K562 (cell line): ENCODE results near the gene AFF1. TPM values are rescaled to one million over a fixed set of nuclear protein-coding genes. Genes with fewer than 3 reads are reported as not detected.

Experiments
- ARID2 ChIP-seq: fragments of 450-650 bp; IDR thresholded peaks from 2 replicates; pipeline ENCODE4 v1.6.1; 2017; ENCODE audit warnings: antibody characterized with exemption, mild to moderate bottlenecking
- CHD2 ChIP-seq: IDR thresholded peaks from 2 replicates; pipeline ENCODE4 v1.6.1; 2011; ENCODE audit warnings: low read depth, low read length
- DPF2 ChIP-seq: fragments of 450-650 bp; IDR thresholded peaks from 2 replicates; pipeline ENCODE4 v1.6.1; 2016
- L3MBTL2 ChIP-seq: fragments of 450-650 bp; IDR thresholded peaks from 2 replicates; pipeline ENCODE4 v1.6.1; 2016; ENCODE audit warnings: mild to moderate bottlenecking, moderate library complexity
- NBN ChIP-seq: fragments of 450-650 bp; IDR thresholded peaks from 2 replicates; pipeline ENCODE4 v1.6.1; 2016; ENCODE audit warnings: low read depth, mild to moderate bottlenecking
- POU5F1 ChIP-seq: fragments of 150-350 bp; IDR thresholded peaks from 2 replicates; pipeline ENCODE4 v1.6.1; 2014; ENCODE audit warnings: borderline replicate concordance, low read length, low read depth, mild to moderate bottlenecking; ENCODE audit not compliant: partially characterized antibody
- STAT5A ChIP-seq: IDR thresholded peaks from 2 replicates; pipeline ENCODE4 v1.6.1; 2012; ENCODE audit warnings: low read length, inconsistent platforms, borderline replicate concordance
- polyA plus RNA-seq, 8 experiments: library from polyadenylated mRNA; depleted of rRNA in 4 of 8; stranded (reverse) in 5 of 8; unstranded in 3 of 8; fragments of >200 nt; fragmentation: Nextera tagmentation in 2 of 8; fragmentation: Illumina TruSeq in 1 of 8; extraction: Ambion mirVana in 2 of 8; extraction: Trizol in 1 of 8; gene quantifications; 2 replicates each; pipeline versions ENCODE4 v1.2.1 to v1.2.3, GENCODE V29; 2011 to 2014; ENCODE audit warnings: inconsistent platforms in 1 of 8, missing spikeins in 1 of 8
- total RNA-seq, 7 experiments: library from RNA; depleted of rRNA in 6 of 7; stranded (reverse); fragments of >200 nt in 6 of 7; fragmentation: Illumina TruSeq in 2 of 7; extraction: Trizol in 2 of 7; gene quantifications; 2 replicates each; pipeline versions ENCODE4 v1.2.1 to v1.2.3, GENCODE V29; 2011 to 2021; ENCODE audit warnings: low replicate concordance in 1 of 7
- TF ChIP-seq, protein P1 (sequence below): fragments of 250-450 bp; sonication (Bioruptor Pico); IDR thresholded peaks from 2 replicates; pipeline ENCODE4 v1.5.0; 2020; ENCODE audit warnings: mild to moderate bottlenecking
- TF ChIP-seq, protein P2 (sequence below): fragments of 250-450 bp; sonication (Bioruptor Pico); IDR thresholded peaks from 2 replicates; pipeline ENCODE4 v1.6.1; 2021; ENCODE audit warnings: mild to moderate bottlenecking
- TF ChIP-seq, protein P3 (sequence below), 3 experiments: fragments of 200-800 bp in 1 of 3; fragments of 250-450 bp in 1 of 3; fragments of 450-650 bp in 1 of 3; sonication (Bioruptor Pico) in 1 of 3; sonication (Bioruptor generic) in 1 of 3; formaldehyde crosslinking in 1 of 3; IDR thresholded peaks; 2 replicates each; pipeline versions ENCODE4 v1.6.1 to v1.8.0; 2016 to 2022; ENCODE audit warnings: mild to moderate bottlenecking in 2 of 3, missing genetic modification characterization in 2 of 3, missing compliant biosample characterization in 1 of 3, moderate library complexity in 1 of 3
- TF ChIP-seq, protein P4 (sequence below), 2 experiments: fragments of 450-650 bp in 1 of 2; sonication (generic) in 1 of 2; formaldehyde crosslinking in 1 of 2; IDR thresholded peaks; 2 replicates each; pipeline versions ENCODE4 v1.7.1 to v1.9.0; 2016 to 2022; ENCODE audit warnings: inconsistent platforms in 1 of 2, mild to moderate bottlenecking in 1 of 2, missing genetic modification reagents in 1 of 2

AFF1 gene
- total and polyA plus RNA-seq, 9 of the 15 experiments (the other 6 are each of a cell fraction or from before 2014, with no cell fraction given), result 4.1 to 47.5 (median 17.2) TPM

DNA sequence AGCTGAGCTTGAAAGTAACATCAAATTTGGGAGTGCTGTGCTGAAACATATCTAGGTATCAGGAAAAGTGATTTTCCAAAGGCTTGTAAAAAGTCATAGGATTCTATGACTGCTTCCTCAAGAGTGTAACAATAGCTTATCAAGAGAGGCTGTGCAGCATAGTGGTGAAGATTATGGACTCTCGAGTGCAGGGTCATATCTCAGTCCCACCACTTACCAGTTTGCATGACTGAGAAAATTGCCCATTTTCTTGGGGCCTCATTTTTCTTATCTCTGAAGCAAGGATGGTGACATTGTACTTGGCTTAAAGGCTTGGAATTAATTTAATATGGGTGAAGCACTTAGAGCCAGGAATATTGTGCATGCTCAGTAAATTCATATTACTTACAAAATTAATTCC, 57.2 kb downstream of the AFF1 start (continued):
- TF ChIP-seq POU5F1 (no peak), STAT5A (peak; percentile 24; the same call in 1 of the 2 replicates), NBN (no peak), DPF2 (peak; percentile 74; the same call in 1 of the 2 replicates), L3MBTL2 (no peak), ARID2 (no peak), CHD2 (no peak)
- TF ChIP-seq, protein P1, sequence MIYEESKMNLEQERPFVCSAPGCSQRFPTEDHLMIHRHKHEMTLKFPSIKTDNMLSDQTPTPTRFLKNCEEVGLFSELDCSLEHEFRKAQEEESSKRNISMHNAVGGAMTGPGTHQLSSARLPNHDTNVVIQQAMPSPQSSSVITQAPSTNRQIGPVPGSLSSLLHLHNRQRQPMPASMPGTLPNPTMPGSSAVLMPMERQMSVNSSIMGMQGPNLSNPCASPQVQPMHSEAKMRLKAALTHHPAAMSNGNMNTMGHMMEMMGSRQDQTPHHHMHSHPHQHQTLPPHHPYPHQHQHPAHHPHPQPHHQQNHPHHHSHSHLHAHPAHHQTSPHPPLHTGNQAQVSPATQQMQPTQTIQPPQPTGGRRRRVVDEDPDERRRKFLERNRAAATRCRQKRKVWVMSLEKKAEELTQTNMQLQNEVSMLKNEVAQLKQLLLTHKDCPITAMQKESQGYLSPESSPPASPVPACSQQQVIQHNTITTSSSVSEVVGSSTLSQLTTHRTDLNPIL (CRISPR knock-in tag), result no peak
- TF ChIP-seq, protein P2, sequence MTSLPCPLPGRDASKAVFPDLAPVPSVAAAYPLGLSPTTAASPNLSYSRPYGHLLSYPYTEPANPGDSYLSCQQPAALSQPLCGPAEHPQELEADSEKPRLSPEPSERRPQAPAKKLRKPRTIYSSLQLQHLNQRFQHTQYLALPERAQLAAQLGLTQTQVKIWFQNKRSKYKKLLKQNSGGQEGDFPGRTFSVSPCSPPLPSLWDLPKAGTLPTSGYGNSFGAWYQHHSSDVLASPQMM (CRISPR knock-in tag), result no peak
- TF ChIP-seq, protein P3, sequence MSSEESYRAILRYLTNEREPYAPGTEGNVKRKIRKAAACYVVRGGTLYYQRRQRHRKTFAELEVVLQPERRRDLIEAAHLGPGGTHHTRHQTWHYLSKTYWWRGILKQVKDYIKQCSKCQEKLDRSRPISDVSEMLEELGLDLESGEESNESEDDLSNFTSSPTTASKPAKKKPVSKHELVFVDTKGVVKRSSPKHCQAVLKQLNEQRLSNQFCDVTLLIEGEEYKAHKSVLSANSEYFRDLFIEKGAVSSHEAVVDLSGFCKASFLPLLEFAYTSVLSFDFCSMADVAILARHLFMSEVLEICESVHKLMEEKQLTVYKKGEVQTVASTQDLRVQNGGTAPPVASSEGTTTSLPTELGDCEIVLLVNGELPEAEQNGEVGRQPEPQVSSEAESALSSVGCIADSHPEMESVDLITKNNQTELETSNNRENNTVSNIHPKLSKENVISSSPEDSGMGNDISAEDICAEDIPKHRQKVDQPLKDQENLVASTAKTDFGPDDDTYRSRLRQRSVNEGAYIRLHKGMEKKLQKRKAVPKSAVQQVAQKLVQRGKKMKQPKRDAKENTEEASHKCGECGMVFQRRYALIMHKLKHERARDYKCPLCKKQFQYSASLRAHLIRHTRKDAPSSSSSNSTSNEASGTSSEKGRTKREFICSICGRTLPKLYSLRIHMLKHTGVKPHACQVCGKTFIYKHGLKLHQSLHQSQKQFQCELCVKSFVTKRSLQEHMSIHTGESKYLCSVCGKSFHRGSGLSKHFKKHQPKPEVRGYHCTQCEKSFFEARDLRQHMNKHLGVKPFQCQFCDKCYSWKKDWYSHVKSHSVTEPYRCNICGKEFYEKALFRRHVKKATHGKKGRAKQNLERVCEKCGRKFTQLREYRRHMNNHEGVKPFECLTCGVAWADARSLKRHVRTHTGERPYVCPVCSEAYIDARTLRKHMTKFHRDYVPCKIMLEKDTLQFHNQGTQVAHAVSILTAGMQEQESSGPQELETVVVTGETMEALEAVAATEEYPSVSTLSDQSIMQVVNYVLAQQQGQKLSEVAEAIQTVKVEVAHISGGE (CRISPR knock-in tag; IDR thresholded peaks at IDR 0.05), result no peak
- TF ChIP-seq, protein P4, sequence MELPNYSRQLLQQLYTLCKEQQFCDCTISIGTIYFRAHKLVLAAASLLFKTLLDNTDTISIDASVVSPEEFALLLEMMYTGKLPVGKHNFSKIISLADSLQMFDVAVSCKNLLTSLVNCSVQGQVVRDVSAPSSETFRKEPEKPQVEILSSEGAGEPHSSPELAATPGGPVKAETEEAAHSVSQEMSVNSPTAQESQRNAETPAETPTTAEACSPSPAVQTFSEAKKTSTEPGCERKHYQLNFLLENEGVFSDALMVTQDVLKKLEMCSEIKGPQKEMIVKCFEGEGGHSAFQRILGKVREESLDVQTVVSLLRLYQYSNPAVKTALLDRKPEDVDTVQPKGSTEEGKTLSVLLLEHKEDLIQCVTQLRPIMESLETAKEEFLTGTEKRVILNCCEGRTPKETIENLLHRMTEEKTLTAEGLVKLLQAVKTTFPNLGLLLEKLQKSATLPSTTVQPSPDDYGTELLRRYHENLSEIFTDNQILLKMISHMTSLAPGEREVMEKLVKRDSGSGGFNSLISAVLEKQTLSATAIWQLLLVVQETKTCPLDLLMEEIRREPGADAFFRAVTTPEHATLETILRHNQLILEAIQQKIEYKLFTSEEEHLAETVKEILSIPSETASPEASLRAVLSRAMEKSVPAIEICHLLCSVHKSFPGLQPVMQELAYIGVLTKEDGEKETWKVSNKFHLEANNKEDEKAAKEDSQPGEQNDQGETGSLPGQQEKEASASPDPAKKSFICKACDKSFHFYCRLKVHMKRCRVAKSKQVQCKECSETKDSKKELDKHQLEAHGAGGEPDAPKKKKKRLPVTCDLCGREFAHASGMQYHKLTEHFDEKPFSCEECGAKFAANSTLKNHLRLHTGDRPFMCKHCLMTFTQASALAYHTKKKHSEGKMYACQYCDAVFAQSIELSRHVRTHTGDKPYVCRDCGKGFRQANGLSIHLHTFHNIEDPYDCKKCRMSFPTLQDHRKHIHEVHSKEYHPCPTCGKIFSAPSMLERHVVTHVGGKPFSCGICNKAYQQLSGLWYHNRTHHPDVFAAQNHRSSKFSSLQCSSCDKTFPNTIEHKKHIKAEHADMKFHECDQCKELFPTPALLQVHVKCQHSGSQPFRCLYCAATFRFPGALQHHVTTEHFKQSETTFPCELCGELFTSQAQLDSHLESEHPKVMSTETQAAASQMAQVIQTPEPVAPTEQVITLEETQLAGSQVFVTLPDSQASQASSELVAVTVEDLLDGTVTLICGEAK (IDR thresholded peaks at IDR 0.05), result no peak
- TF ChIP-seq, protein P4 (CRISPR knock-in tag; IDR thresholded peaks at IDR 0.05), result no peak
